Nephron progenitor cell (in vitro differentiated cells): ENCODE data around the gene RPS3A.
A peak's percentile ranks its signal among the peaks of the same experiment; 100 is the strongest.

ENCODE experiments used
- DNase-seq: peaks from one replicate; pipeline ENCODE4 v3.0.0; 2021
- H3K27ac Mint-ChIP-seq: 2 replicates; pipeline ENCODE4 v1.8.0; 2021; ENCODE audit warnings: mild to moderate bottlenecking, moderate library complexity, mixed read lengths
- H3K27me3 Mint-ChIP-seq: 2 replicates; pipeline ENCODE4 v1.8.0; 2021; ENCODE audit warnings: mild to moderate bottlenecking, low read depth, mixed read lengths; ENCODE audit not compliant: poor library complexity
- H3K36me3 Mint-ChIP-seq: 2 replicates; pipeline ENCODE4 v1.8.0; 2021; ENCODE audit warnings: low read depth, mixed read lengths
- H3K4me1 Mint-ChIP-seq: 2 replicates; pipeline ENCODE4 v1.8.0; 2021; ENCODE audit warnings: mixed read lengths
- H3K4me3 Mint-ChIP-seq: 2 replicates; pipeline ENCODE4 v1.8.0; 2021; ENCODE audit warnings: mild to moderate bottlenecking, moderate library complexity, mixed read lengths
- H3K9me3 Mint-ChIP-seq: 2 replicates; pipeline ENCODE4 v1.8.0; 2021; ENCODE audit warnings: mild to moderate bottlenecking, moderate library complexity, mixed read lengths
- CTCF ChIP-seq: fragments of 200-600 bp; sonication (generic); IDR thresholded peaks from 2 replicates; pipeline ENCODE4 v1.5.0; 2021; ENCODE audit warnings: antibody characterized with exemption

Gene RPS3A

GRCh38 chr4:151105454-151106032 lies 6.1 kb downstream of the RPS3A start:
- H3K27me3 Mint-ChIP-seq, result no peaks in the 10 kb centered on the region
- DNase-seq, result no peak
- peaks cover 18% of the 10 kb centered on the region for H3K4me1 Mint-ChIP-seq
- peaks cover 7% of the 10 kb centered on the region for H3K9me3 Mint-ChIP-seq
- H3K27ac Mint-ChIP-seq, result no peak overlapping the region
- H3K4me3 Mint-ChIP-seq, result no peak overlapping the region
- no peak for TF ChIP-seq CTCF
- peaks cover 80% of the 10 kb centered on the region for H3K36me3 Mint-ChIP-seq

- Mint-ChIP-seq H3K36me3 (peaks cover 65% of the 10 kb centered on the region), H3K4me1 (peaks cover 6% of the 10 kb centered on the region), H3K9me3 (peaks cover 7% of the 10 kb centered on the region), H3K27me3 (no peaks in the 10 kb centered on the region), H3K27ac (no peak overlapping the region), H3K4me3 (no peak overlapping the region)
- no peak for DNase-seq
- TF ChIP-seq CTCF, result no peak
Observed at GRCh38 chr4:151107063-151107462, 7.6 kb downstream of the RPS3A start.

DNA sequence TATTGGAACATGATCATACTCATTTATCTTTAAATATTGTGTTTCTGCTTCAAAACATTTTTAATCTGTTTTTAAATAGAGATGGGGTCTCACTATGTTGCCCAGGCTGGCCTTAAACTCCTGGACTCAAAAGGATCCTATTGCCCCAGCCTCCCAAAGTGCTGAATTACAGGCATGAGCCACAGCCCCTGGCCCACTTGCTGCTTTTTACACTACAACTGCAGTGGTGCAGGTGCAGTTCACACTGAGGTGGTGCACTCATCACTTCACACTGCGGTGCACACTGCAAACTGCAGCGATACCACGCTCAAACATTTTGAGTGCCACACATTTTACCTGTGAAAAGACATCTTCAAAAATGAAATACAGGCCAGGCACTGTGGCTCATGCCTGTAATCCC lies 10.8 kb downstream of the RPS3A start:
- DNase-seq, result no peak
- H3K27me3 Mint-ChIP-seq, result no peaks in the 10 kb centered on the region
- H3K9me3 Mint-ChIP-seq, result peaks cover 7% of the 10 kb centered on the region
- H3K4me3 Mint-ChIP-seq, result no peak overlapping the region
- no peak overlapping the region for H3K27ac Mint-ChIP-seq
- H3K36me3 Mint-ChIP-seq, result peaks cover 46% of the 10 kb centered on the region
- no peak for TF ChIP-seq CTCF
- no peaks in the 10 kb centered on the region for H3K4me1 Mint-ChIP-seq

- H3K4me1 Mint-ChIP-seq, result peaks cover 5% of the 10 kb centered on the region
- H3K36me3 Mint-ChIP-seq, result peaks cover 17% of the 10 kb centered on the region
- no peak overlapping the region for H3K4me3 Mint-ChIP-seq
- H3K9me3 Mint-ChIP-seq, result no peaks in the 10 kb centered on the region
- no peak for DNase-seq
- H3K27me3 Mint-ChIP-seq, result no peaks in the 10 kb centered on the region
- peak overlapping the region; percentile 30 for H3K27ac Mint-ChIP-seq
- no peak for TF ChIP-seq CTCF
Observed at GRCh38 chr4:151114338-151114737, 14.9 kb downstream of the RPS3A start.

- no peaks in the 10 kb centered on the region for H3K27me3 Mint-ChIP-seq
- no peak for DNase-seq
- peaks cover 5% of the 10 kb centered on the region for H3K4me1 Mint-ChIP-seq
- TF ChIP-seq CTCF, result no peak
- no peaks in the 10 kb centered on the region for H3K9me3 Mint-ChIP-seq
- H3K27ac Mint-ChIP-seq, result no peak overlapping the region
- no peak overlapping the region for H3K4me3 Mint-ChIP-seq
- H3K36me3 Mint-ChIP-seq, result peaks cover 23% of the 10 kb centered on the region
Observed at GRCh38 chr4:151114986-151115385, 15.6 kb downstream of the RPS3A start.

- H3K9me3 Mint-ChIP-seq, result no peaks in the 10 kb centered on the region
- H3K27ac Mint-ChIP-seq, result no peak overlapping the region
- peak; percentile 70 for DNase-seq
- H3K4me3 Mint-ChIP-seq, result no peak overlapping the region
- TF ChIP-seq CTCF, result peak; percentile 68
- peaks cover 5% of the 10 kb centered on the region for H3K4me1 Mint-ChIP-seq
- H3K36me3 Mint-ChIP-seq, result peaks cover 44% of the 10 kb centered on the region
- H3K27me3 Mint-ChIP-seq, result no peaks in the 10 kb centered on the region
Observed at GRCh38 chr4:151117371-151117962, 18.0 kb downstream of the RPS3A start.
